Omental fat pad (tissue), 4 donors: ENCODE results near the gene TIMM22. TPM values are rescaled to one million over a fixed set of nuclear protein-coding genes. Genes with fewer than 3 reads are reported as not detected.
"Not testable (repeated sequence)": the region's sequence is repeated elsewhere in the genome, so short reads cannot be mapped to it uniquely, and the experiment has no call there.

ENCODE experiments used
- ATAC-seq: fragments of 150-250 bp; one replicate; pipeline ENCODE4 v1.9.1; 2016; ENCODE audit warnings: mild to moderate bottlenecking, moderate library complexity; ENCODE audit not compliant: low FRiP score
- DNase-seq: peaks from one replicate; pipeline ENCODE4 v3.0.0-alpha.2; 2019; ENCODE audit warnings: low spot score
- CTCF ChIP-seq, 3 donors: fragments of 450-650 bp; IDR thresholded peaks; one replicate each; pipeline ENCODE4 v1.5.1; 2016 to 2017; ENCODE audit warnings: antibody characterized with exemption in 3 of 3, mild to moderate bottlenecking in 3 of 3, moderate library complexity in 2 of 3
- total RNA-seq, 4 donors: library from RNA; depleted of rRNA; stranded (reverse); fragments of >200 nt; gene quantifications; one replicate each; pipeline ENCODE4 v1.1.0, GENCODE V29; 2016

The TIMM22 gene
- total RNA-seq, 4 donors from 2014 or later, result 10.9 to 18.3 (median 13.4) TPM

DNA sequence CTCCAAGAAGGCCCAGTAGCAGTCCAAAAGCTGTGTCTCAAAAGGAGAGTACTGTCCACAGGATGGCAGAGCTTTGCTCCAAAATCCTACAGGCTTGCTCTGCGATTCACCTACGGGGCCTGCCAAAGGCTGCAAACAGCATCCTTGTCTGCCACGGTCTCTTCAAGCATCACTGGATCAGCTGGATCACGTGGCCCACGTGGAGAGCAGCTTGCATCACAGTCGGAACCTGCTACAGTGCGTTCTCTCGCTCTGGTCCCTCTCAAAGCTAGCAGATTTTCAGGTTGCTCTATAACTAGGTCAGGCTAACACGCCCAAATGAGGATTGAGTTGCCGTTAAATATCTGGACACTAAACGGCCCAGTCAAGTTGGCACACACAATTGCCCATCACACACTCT is 8.4 kb upstream of the TIMM22 start:
- ATAC-seq (no peak), DNase-seq (no peak)
- TF ChIP-seq CTCF (IDR thresholded peaks at IDR 0.05), result no peak

GRCh38 chr17:992933-993332 is 4.0 kb upstream of the TIMM22 start:
- DNase-seq, result no peak
- no peak for ATAC-seq
- TF ChIP-seq CTCF (IDR thresholded peaks at IDR 0.05), result no peak

- not testable (repeated sequence) for ATAC-seq
Measured at GRCh38 chr17:995324-995723, 1.6 kb upstream of the TIMM22 start.

DNA sequence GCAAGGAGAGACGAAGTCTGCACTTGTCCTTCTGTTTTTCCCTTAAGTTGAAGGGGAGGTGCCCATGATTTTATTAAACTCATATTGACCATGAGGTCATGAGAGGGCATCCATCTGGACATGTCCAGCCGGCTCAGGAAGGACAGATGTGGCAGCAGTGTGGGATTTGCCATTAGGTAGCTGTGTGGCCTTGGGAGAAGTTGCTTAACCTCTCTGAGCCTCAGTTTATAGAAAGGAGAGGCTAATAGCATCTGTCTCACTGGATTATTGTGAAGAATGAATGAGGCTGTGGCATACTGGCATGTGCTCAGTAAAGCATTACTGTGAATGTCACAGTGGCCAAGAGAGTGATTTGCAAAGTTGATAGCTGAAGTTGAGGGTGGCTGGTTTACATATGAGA is 1.2 kb downstream of the TIMM22 start:
- no peak for TF ChIP-seq CTCF (IDR thresholded peaks at IDR 0.05)

More at GRCh38 chr17:995324-995723, 1.6 kb upstream of the TIMM22 start:
- not testable (repeated sequence) for DNase-seq

DNA sequence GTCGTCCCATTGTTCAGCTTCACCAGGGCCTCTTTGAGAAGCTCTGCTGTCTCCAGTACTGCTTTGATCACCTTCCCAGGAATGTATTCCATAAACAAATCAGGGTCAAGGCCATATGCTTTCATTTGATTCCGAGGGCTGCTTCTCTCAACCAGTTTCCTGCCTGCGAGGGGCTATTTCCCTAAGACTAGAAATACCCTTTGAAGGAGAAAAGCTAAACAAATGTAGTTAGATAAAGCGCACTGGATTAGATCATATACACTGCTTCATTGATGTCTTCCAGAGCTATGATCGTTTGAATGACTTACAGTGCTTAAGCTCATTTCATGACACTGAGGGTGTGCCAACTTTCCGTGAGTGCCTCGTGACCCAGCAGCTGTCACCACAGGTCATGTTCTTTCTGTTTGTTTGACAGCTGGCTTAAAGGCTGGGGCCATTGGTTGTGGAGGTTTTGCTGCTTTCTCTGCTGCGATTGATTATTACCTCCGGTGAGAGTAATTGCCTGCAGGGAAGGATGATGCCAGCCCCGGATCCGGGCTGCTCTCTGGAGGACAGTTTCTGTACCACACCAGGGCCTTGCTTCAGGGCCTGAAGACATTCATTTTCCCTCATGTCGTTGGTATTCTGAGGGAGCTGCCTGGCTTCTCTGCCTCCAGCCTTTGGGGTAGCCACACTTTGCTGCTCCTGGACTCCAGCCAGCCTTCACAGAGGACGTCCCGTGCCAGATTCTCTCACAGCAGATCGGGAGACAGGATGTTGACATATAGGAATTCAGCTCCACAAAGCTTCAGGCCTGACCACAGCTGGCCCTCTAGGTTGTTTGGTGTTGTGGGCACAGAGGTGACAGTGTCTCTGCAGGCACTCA is 3.9 kb downstream of the TIMM22 start:
- no peak for DNase-seq
- no peak for ATAC-seq
- no peak for TF ChIP-seq CTCF (IDR thresholded peaks at IDR 0.05)

More for the DNA sequence above, 1.2 kb downstream of the TIMM22 start:
- ATAC-seq (no peak), DNase-seq (no peak)

- DNase-seq (no peak), ATAC-seq (no peak)
- TF ChIP-seq CTCF (IDR thresholded peaks at IDR 0.05), result no peak
Measured at GRCh38 chr17:1001640-1002411, 4.9 kb downstream of the TIMM22 start.

DNA sequence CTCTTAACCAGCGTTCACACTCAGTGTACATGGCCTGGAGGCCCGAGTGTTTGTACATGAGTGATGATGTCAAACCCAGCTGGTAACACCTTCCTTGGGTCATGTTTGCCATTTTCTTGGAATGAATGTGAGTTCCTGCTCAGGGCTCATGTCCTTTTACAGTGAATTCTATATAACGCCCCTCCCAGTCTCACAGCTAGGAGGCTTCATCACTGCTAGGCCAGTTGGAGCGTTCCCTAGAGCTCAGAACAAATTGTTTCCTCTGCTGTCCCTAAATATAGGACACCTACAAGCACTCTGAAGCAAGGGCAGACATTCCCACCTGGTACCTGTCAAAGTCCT is 5.5 kb downstream of the TIMM22 start:
- no peak for ATAC-seq
- DNase-seq, result no peak
- no peak for TF ChIP-seq CTCF (IDR thresholded peaks at IDR 0.05)
